ENCODE measurements around the gene ABR. TPM values are rescaled to one million over a fixed set of nuclear protein-coding genes. Genes with fewer than 3 reads are reported as not detected.

The ABR gene
- total RNA-seq, 2 donors from 2014 or later: 243 to 326 TPM

DNA sequence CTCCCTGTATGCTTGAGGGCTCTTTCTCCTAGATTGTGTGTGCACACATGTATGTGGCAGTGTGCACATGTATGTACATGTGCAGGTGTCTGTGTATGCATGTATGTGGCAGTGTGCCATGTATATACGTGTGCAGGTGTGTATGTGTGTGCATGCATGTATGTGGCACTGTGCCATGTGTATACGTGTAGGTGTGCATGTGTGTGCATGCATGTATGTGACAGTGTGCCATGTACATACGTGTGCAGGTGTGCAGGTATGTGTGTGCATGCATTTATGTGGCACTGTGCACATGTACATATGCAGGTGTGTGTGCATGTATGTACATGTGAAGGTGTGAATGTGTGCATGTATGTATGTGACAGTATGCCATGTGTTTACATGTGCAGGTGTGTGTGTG, 46.5 kb upstream of the ABR start:
- intact Hi-C loops (cut with DNase I): no loop called here
- Histone ChIP-seq H3K4me3 (no peak overlapping the region), H3K36me3 (no peaks in the 10 kb centered on the region), H3K27ac (no peak overlapping the region), H3K9me3 (no peaks in the 10 kb centered on the region), H3K4me1 (peaks cover 2% of the 10 kb centered on the region), H3K27me3 (no peaks in the 10 kb centered on the region), H3K9ac (ENCODE audit: low read depth in 2 of 2, low read length in 2 of 2) (no peak overlapping the region)
- TF ChIP-seq, protein P1, sequence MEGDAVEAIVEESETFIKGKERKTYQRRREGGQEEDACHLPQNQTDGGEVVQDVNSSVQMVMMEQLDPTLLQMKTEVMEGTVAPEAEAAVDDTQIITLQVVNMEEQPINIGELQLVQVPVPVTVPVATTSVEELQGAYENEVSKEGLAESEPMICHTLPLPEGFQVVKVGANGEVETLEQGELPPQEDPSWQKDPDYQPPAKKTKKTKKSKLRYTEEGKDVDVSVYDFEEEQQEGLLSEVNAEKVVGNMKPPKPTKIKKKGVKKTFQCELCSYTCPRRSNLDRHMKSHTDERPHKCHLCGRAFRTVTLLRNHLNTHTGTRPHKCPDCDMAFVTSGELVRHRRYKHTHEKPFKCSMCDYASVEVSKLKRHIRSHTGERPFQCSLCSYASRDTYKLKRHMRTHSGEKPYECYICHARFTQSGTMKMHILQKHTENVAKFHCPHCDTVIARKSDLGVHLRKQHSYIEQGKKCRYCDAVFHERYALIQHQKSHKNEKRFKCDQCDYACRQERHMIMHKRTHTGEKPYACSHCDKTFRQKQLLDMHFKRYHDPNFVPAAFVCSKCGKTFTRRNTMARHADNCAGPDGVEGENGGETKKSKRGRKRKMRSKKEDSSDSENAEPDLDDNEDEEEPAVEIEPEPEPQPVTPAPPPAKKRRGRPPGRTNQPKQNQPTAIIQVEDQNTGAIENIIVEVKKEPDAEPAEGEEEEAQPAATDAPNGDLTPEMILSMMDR (IDR thresholded peaks at IDR 0.05): no peak
- DNase-seq: no peak

DNA sequence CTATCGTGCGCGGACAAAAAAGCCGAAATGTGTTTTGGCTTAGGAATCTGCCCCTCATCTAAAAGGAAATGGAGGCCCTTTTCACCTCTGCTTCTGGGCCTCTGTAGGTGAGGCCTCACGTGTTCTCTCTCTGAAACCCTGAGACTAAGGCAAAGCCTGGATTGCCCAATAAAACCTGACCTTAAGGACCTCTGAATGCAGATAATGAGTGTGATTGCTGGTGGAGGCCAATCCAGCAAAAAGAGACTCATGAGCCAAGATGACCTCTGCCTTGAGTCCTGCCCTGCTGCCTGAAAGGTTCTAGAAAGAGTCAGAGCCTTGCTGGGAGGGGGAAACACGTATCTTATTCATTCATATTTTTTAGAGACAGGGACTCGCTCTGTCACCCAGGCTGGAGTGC, 44.5 kb upstream of the ABR start:
- peaks cover 2% of the 10 kb centered on the region for H3K4me1 ChIP-seq
- H3K9me3 ChIP-seq: no peaks in the 10 kb centered on the region
- H3K27ac ChIP-seq: no peak overlapping the region
- TF ChIP-seq, protein P1 (IDR thresholded peaks at IDR 0.05): no peak
- DNase-seq: peak; percentile 64
- H3K9ac ChIP-seq (ENCODE audit: low read depth in 2 of 2, low read length in 2 of 2): peak overlapping the region in 1 of 2 donors; percentile 44
- intact Hi-C loops (cut with DNase I): no loop called here
- H3K36me3 ChIP-seq: no peaks in the 10 kb centered on the region
- no peak overlapping the region for H3K4me3 ChIP-seq
- H3K27me3 ChIP-seq: no peaks in the 10 kb centered on the region

DNA sequence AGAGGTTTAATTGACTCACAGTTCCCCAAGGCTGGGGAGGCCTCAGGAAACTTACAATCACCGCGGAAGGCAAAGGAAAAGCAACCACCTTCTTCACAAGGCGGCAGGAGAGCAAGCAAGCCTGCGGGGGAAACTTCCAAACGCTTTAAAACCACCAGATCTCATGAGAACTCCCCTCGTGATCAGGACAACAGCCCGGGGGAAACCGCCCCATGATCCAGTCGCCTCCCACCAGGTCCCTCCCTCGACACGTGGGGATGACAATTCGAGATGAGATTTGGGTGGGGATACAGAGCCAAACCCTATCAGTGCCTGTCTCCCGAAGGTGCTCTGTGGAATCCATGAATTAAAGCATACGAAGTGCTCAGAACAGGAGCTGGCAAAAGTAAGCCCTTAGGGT, 43.9 kb upstream of the ABR start:
- H3K27me3 ChIP-seq: no peaks in the 10 kb centered on the region
- intact Hi-C loops (cut with DNase I): no loop called here
- no peak overlapping the region for H3K27ac ChIP-seq

DNA sequence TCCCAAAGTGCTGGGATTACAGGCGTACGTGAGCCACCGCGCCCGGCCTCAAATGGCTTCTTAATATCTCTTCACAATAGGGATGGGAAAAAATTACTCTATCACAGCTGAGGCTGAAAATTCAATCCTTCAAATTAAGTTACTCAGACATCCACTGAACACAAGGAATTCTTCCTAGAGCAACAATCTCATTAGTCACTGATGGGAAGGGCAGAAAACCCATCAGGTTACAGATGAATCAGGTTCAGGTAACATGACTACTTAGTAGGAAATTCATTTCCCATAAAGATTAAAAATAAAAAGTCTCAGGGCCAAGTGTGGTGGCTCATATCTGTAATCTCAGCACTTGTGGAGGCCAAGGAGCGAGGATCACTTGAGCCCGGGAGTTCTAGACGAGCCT, 42.5 kb upstream of the ABR start:
- no peak for DNase-seq
- TF ChIP-seq, protein P1 (IDR thresholded peaks at IDR 0.05): no peak
- no peaks in the 10 kb centered on the region for H3K36me3 ChIP-seq

More for the DNA sequence above, 43.9 kb upstream of the ABR start:
- DNase-seq: no peak
- H3K9me3 ChIP-seq: no peaks in the 10 kb centered on the region
- H3K4me1 ChIP-seq: peaks cover 2% of the 10 kb centered on the region
- peak overlapping the region in 1 of 2 donors; percentile 44 for H3K9ac ChIP-seq (ENCODE audit: low read depth in 2 of 2, low read length in 2 of 2)
- H3K4me3 ChIP-seq: no peak overlapping the region
- TF ChIP-seq, protein P1 (IDR thresholded peaks at IDR 0.05): no peak
- H3K36me3 ChIP-seq: no peaks in the 10 kb centered on the region

DNA sequence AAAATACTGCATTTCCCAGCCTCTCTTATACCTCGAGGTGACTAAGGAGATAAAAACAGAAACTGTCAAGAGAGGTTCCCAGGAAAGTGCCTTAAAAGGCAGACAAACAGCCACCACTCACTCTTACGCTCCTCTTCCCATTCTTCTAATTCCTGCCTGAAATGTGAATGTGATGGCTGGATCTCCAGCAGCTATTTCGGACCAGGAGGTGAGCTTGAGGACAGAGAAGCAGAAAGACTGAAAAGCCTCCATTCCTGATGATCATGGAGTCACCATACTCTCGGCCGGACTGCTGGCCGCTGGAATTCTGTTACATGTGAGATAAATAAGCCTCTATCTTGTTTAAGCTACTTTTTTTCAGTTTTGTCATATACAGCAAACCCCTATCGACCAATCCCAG, 41.4 kb upstream of the ABR start:
- no peak overlapping the region for H3K9ac ChIP-seq (ENCODE audit: low read depth in 2 of 2, low read length in 2 of 2)
- intact Hi-C loops (cut with DNase I): no loop called here

More for the DNA sequence above, 42.5 kb upstream of the ABR start:
- Histone ChIP-seq H3K27me3 (no peaks in the 10 kb centered on the region), H3K27ac (no peak overlapping the region), H3K9ac (ENCODE audit: low read depth in 2 of 2, low read length in 2 of 2) (no peak overlapping the region), H3K9me3 (no peaks in the 10 kb centered on the region), H3K4me1 (no peaks in the 10 kb centered on the region), H3K4me3 (no peak overlapping the region)
- intact Hi-C loops (cut with DNase I): no loop called here

More for the DNA sequence above, 41.4 kb upstream of the ABR start:
- Histone ChIP-seq H3K9me3 (no peaks in the 10 kb centered on the region), H3K4me1 (no peaks in the 10 kb centered on the region), H3K36me3 (no peaks in the 10 kb centered on the region), H3K27ac (no peak overlapping the region), H3K27me3 (no peaks in the 10 kb centered on the region), H3K4me3 (no peak overlapping the region)
- no peak for DNase-seq
- TF ChIP-seq, protein P1 (IDR thresholded peaks at IDR 0.05): no peak

All from colonic mucosa (tissue), 4 donors.